GM19328 (cell line): ENCODE measurements around the gene CEP290.
"Not testable (repeated sequence)": the region's sequence is repeated elsewhere in the genome, so short reads cannot be mapped to it uniquely, and the experiment has no call there.

Experiments used
- ATAC-seq: cut with Tn5 transposase; IDR thresholded peaks from one replicate; pipeline ENCODE4 v1.9.1; 2021; ENCODE audit warnings: mild to moderate bottlenecking, moderate library complexity; ENCODE audit not compliant: unreplicated experiment

Gene CEP290

GRCh38 chr12:88044035-88044434, 97.9 kb downstream of the CEP290 start:
- ATAC-seq = no peak

- ATAC-seq = no peak
Measured at GRCh38 chr12:88037770-88038169, 104.1 kb downstream of the CEP290 start.

GRCh38 chr12:88036353-88036965, 105.4 kb downstream of the CEP290 start:
- no peak for ATAC-seq

GRCh38 chr12:88035907-88036289, 106.0 kb downstream of the CEP290 start:
- peak; percentile 5 for ATAC-seq

GRCh38 chr12:88035271-88035906, 106.5 kb downstream of the CEP290 start:
- peak; percentile 100 for ATAC-seq

- ATAC-seq = not testable (repeated sequence)
Measured at GRCh38 chr12:88031161-88031560, 110.7 kb downstream of the CEP290 start.

- no peak for ATAC-seq
Measured at GRCh38 chr12:88029093-88029665, 112.7 kb downstream of the CEP290 start, which contains the start of gene C12orf50. C12orf50 (minus strand) TSS chr12:88029401; CDS start chr12:88026962, 2,439 bp downstream.

- ATAC-seq = no peak
Measured at GRCh38 chr12:88026196-88026595, 115.7 kb downstream of the CEP290 start.

- no peak for ATAC-seq
Measured at GRCh38 chr12:88017964-88018363, 123.9 kb downstream of the CEP290 start.

- ATAC-seq = no peak
Measured at GRCh38 chr12:88015825-88016224, 126.1 kb downstream of the CEP290 start.

- no peak for ATAC-seq
Measured at GRCh38 chr12:88011755-88012154, 130.1 kb downstream of the CEP290 start.

GRCh38 chr12:88006351-88006750, 135.5 kb downstream of the CEP290 start:
- no peak for ATAC-seq

GRCh38 chr12:88001327-88001726, 140.6 kb downstream of the CEP290 start:
- no peak for ATAC-seq
